HEK293 (cell line): ENCODE measurements around the gene MYO7B.

ENCODE experiments used
- SP2 ChIP-seq: fragments of 450-650 bp; formaldehyde crosslinking; IDR thresholded peaks from 2 replicates; pipeline ENCODE4 v1.5.1; 2016; ENCODE audit warnings: missing biosample characterization, missing genetic modification characterization
- ZNF175 ChIP-seq: fragments of 450-650 bp; formaldehyde crosslinking; IDR thresholded peaks from 2 replicates; pipeline ENCODE4 v1.5.1; 2016; ENCODE audit warnings: missing biosample characterization, missing genetic modification characterization
- ZNF274 ChIP-seq, 2 experiments: fragments of 200-500 bp in 1 of 2; fragments of 450-650 bp in 1 of 2; sonication (Bioruptor generic) in 1 of 2; formaldehyde crosslinking in 1 of 2; IDR thresholded peaks; 2 replicates each; pipeline versions ENCODE4 v1.5.1 to v1.6.1; 2014 to 2016; ENCODE audit warnings: borderline replicate concordance in 1 of 2, inconsistent platforms in 1 of 2, low read length in 1 of 2, missing biosample characterization in 1 of 2, missing genetic modification characterization in 1 of 2
- ZNF658 ChIP-seq: fragments of 450-650 bp; formaldehyde crosslinking; IDR thresholded peaks from 2 replicates; pipeline ENCODE4; 2016; ENCODE audit warnings: missing biosample characterization, missing genetic modification characterization
- TF ChIP-seq, protein P1 (sequence below): fragments of 450-650 bp; IDR thresholded peaks from 2 replicates; pipeline ENCODE4 v1.5.1; 2018; ENCODE audit warnings: missing biosample characterization, missing genetic modification characterization
- TF ChIP-seq, protein P2 (sequence below): fragments of 450-650 bp; formaldehyde crosslinking; IDR thresholded peaks from 2 replicates; pipeline ENCODE4 v1.5.1; 2016; ENCODE audit warnings: missing biosample characterization, missing genetic modification characterization
- TF ChIP-seq, protein P3 (sequence below): fragments of 450-650 bp; formaldehyde crosslinking; IDR thresholded peaks from 2 replicates; pipeline ENCODE4 v1.5.1; 2016; ENCODE audit warnings: missing biosample characterization, missing genetic modification characterization
- TF ChIP-seq, protein P4 (sequence below): fragments of 450-650 bp; formaldehyde crosslinking; IDR thresholded peaks from 2 replicates; pipeline ENCODE4 v1.5.1; 2016; ENCODE audit warnings: missing biosample characterization, missing genetic modification characterization
- TF ChIP-seq, protein P5 (sequence below): sonication (generic); formaldehyde crosslinking; IDR thresholded peaks from 2 replicates; pipeline ENCODE4 v1.8.1; 2022; ENCODE audit warnings: mild to moderate bottlenecking, moderate library complexity, missing genetic modification reagents

DNA sequence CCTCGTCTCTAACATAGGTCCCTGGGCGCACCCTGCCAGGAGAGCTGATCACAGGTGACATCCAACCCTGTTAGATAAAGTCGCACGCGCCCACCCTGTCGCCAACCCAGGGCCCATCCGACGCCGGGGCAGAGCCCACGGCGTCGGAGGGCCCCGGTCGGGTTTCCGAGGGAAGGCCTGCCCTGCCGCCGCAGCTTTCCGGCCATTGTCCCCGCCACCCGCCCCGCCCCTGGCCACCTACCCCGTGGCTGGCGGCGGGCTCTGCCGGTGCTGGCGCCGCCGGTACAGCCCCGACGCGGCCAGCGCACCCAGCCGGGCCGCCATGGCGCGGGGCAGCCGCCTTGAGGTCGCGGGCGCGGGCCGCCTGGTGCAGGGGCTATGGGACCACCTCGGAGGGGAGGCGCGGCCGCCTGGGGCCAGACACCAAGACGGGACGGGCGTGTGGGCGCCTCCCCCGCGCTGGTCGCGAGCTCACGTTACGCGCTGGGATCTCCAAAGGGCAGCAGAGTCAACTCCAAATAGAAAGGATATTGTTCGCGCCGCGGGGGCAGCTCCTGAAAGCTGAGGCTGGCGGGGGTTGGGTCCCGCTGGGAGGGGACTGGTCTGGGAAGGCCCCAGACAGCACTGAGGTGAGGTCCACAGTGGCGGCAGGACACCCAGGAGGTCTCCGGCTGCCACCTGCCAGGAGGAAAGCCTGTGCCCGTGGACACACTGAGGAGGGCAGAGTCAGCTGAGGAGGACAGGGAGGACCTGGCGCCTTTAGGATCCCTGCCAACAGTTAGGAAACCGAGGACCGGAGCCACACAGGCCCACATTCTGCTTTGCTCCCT, 128.8 kb downstream of the MYO7B start:
- TF ChIP-seq ZNF274 (IDR thresholded peaks at IDR 0.05; ENCODE audit: low read length) (no peak), ZNF274 (tag by site-specific recombination; IDR thresholded peaks at IDR 0.05; ENCODE audit: borderline replicate concordance) (no peak), SP2 (no peak), ZNF658 (tag by site-specific recombination) (no peak), ZNF175 (no peak)
- TF ChIP-seq, protein P1, sequence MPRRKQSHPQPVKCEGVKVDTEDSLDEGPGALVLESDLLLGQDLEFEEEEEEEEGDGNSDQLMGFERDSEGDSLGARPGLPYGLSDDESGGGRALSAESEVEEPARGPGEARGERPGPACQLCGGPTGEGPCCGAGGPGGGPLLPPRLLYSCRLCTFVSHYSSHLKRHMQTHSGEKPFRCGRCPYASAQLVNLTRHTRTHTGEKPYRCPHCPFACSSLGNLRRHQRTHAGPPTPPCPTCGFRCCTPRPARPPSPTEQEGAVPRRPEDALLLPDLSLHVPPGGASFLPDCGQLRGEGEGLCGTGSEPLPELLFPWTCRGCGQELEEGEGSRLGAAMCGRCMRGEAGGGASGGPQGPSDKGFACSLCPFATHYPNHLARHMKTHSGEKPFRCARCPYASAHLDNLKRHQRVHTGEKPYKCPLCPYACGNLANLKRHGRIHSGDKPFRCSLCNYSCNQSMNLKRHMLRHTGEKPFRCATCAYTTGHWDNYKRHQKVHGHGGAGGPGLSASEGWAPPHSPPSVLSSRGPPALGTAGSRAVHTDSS (tag by site-specific recombination), result no peak
- TF ChIP-seq, protein P2, sequence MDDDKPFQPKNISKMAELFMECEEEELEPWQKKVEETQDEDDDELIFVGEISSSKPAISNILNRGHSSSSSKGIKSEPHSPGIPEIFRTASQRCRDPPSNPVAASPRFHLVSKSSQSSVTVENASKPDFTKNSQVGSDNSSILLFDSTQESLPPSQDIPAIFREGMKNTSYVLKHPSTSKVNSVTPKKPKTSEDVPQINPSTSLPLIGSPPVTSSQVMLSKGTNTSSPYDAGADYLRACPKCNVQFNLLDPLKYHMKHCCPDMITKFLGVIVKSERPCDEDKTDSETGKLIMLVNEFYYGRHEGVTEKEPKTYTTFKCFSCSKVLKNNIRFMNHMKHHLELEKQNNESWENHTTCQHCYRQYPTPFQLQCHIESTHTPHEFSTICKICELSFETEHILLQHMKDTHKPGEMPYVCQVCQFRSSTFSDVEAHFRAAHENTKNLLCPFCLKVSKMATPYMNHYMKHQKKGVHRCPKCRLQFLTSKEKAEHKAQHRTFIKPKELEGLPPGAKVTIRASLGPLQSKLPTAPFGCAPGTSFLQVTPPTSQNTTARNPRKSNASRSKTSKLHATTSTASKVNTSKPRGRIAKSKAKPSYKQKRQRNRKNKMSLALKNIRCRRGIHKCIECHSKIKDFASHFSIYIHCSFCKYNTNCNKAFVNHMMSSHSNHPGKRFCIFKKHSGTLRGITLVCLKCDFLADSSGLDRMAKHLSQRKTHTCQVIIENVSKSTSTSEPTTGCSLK (tag by site-specific recombination), result no peak
- TF ChIP-seq, protein P3, sequence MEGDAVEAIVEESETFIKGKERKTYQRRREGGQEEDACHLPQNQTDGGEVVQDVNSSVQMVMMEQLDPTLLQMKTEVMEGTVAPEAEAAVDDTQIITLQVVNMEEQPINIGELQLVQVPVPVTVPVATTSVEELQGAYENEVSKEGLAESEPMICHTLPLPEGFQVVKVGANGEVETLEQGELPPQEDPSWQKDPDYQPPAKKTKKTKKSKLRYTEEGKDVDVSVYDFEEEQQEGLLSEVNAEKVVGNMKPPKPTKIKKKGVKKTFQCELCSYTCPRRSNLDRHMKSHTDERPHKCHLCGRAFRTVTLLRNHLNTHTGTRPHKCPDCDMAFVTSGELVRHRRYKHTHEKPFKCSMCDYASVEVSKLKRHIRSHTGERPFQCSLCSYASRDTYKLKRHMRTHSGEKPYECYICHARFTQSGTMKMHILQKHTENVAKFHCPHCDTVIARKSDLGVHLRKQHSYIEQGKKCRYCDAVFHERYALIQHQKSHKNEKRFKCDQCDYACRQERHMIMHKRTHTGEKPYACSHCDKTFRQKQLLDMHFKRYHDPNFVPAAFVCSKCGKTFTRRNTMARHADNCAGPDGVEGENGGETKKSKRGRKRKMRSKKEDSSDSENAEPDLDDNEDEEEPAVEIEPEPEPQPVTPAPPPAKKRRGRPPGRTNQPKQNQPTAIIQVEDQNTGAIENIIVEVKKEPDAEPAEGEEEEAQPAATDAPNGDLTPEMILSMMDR (tag by site-specific recombination), result no peak
- TF ChIP-seq, protein P4, sequence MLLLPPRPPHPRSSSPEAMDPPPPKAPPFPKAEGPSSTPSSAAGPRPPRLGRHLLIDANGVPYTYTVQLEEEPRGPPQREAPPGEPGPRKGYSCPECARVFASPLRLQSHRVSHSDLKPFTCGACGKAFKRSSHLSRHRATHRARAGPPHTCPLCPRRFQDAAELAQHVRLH (tag by site-specific recombination), result no peak
- TF ChIP-seq, protein P5, sequence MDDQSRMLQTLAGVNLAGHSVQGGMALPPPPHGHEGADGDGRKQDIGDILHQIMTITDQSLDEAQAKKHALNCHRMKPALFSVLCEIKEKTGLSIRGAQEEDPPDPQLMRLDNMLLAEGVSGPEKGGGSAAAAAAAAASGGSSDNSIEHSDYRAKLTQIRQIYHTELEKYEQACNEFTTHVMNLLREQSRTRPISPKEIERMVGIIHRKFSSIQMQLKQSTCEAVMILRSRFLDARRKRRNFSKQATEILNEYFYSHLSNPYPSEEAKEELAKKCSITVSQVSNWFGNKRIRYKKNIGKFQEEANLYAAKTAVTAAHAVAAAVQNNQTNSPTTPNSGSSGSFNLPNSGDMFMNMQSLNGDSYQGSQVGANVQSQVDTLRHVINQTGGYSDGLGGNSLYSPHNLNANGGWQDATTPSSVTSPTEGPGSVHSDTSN, result no peak
